Measurements from ENCODE around the gene FOXK1.

FOXK1 gene

GRCh38 chr7:4699841-4700240 is 17.7 kb downstream of the FOXK1 start:
- no peak for DNase-seq

- no peak for DNase-seq
Measured at GRCh38 chr7:4700577-4701235, 18.6 kb downstream of the FOXK1 start.

GRCh38 chr7:4702961-4703512 is 20.9 kb downstream of the FOXK1 start:
- DNase-seq: no peak

- no peak for DNase-seq
Measured at GRCh38 chr7:4703532-4703931, 21.4 kb downstream of the FOXK1 start.

- no peak for DNase-seq
Measured at GRCh38 chr7:4706384-4707216, 24.5 kb downstream of the FOXK1 start.

GRCh38 chr7:4707217-4707741 is 25.2 kb downstream of the FOXK1 start:
- DNase-seq: no peak

GRCh38 chr7:4707980-4708411 is 25.9 kb downstream of the FOXK1 start:
- no peak for DNase-seq

- no peak for DNase-seq
Measured at GRCh38 chr7:4709187-4709586, 27.1 kb downstream of the FOXK1 start.

- no peak for DNase-seq
Measured at GRCh38 chr7:4711093-4711492, 29.0 kb downstream of the FOXK1 start.

GRCh38 chr7:4711634-4712033 is 29.5 kb downstream of the FOXK1 start:
- DNase-seq: no peak

- DNase-seq: no peak
Measured at GRCh38 chr7:4712281-4713182, 30.4 kb downstream of the FOXK1 start.

- no peak for DNase-seq
Measured at GRCh38 chr7:4713183-4713784, 31.2 kb downstream of the FOXK1 start.

GRCh38 chr7:4714161-4714700 is 32.1 kb downstream of the FOXK1 start:
- no peak for DNase-seq

GRCh38 chr7:4714767-4715409 is 32.8 kb downstream of the FOXK1 start:
- no peak for DNase-seq

GRCh38 chr7:4715410-4715776 is 33.3 kb downstream of the FOXK1 start:
- no peak for DNase-seq

GRCh38 chr7:4716946-4717795 is 35.1 kb downstream of the FOXK1 start:
- no peak for DNase-seq

- no peak for DNase-seq
Measured at GRCh38 chr7:4718075-4718474, 36.0 kb downstream of the FOXK1 start.

GRCh38 chr7:4720225-4720624 is 38.1 kb downstream of the FOXK1 start:
- no peak for DNase-seq

- DNase-seq: no peak
Measured at GRCh38 chr7:4722308-4722707, 40.2 kb downstream of the FOXK1 start.

- DNase-seq: no peak
Measured at GRCh38 chr7:4722960-4723630, 41.0 kb downstream of the FOXK1 start.

All from femur (tissue), 1 donor.